NCI-H510A (cell line): ENCODE results near the gene APBB2.
"Not testable (repeated sequence)": the region's sequence is repeated elsewhere in the genome, so short reads cannot be mapped to it uniquely, and the experiment has no call there.

ENCODE experiments used
- DNase-seq: peaks from one replicate; lab custom pipeline; 2025; lab: John Stamatoyannopoulos, UW

APBB2 gene

DNA sequence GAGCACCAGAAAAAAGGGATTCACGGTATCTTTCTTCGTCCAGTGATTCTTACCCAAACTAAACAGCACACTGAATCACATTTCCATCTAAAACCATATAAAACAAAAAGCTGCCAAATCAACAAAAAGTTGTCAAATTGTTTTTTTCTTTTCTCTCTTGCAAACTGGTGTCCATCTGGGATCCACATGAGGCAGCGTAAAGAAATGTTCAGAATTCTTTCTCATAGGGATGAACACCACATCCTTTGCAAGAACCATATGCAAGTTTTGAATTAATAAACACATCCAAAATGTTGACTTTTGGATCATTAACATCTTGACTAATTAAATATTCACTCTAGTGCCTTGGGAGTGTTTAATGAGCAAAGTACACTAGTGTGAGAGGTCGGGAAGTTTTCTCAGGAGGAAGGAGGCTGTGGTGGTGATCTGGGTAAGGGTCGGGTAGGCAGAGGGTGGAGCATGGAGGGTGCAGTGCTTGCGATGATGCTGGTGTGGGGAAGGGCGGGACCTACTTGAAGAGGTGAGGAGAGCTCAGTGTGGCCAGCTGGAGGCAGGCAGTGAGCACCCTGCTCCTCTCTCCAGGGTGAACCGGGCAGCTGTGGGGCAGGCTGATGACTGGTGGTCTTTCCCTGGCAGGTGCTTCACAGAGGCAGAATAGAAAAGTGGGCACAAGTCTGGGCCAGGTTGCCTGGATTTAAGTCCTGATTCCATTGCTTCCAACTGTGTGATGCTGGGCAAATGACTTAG is 391.7 kb downstream of the APBB2 start:
- DNase-seq = no peak

DNA sequence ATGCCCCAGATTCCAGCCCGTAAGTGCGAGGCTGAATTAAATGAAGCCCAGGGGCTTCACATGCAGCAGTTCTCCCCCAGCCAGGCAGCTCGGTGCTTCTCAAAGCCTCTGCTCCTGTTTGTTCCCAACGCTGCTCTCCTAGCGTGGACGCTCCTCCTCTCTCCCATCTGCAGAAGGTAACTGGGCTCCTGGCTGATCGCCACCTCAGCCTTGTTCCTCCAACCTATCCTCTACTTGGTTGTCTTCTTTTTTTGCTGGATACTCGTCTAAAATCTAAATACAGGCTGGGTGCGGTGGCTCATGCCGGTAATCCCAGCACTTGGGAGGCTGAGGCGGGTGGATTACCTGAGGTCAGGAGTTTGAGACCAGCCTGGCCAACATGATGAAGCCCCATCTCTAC is 394.2 kb downstream of the APBB2 start:
- DNase-seq = no peak

DNA sequence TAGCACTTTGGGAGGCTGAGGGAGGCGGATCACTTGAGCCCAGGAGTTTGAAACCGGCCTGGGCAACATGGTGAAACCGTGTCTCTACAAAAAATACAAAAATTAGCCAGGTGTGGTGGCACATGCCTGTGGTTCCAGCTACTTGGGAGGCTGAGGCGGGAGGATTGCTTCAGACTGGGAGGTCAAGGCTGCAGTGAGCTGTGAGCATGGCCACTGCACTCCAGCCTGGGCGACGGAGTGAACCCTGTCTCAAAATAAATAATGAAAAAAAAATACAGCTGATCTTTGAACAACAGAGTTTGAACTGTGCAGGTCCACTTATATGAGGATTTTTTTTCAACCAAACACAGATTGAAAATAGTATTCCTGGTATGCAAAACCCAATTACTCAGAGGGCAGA is 397.2 kb downstream of the APBB2 start:
- DNase-seq = not testable (repeated sequence)

DNA sequence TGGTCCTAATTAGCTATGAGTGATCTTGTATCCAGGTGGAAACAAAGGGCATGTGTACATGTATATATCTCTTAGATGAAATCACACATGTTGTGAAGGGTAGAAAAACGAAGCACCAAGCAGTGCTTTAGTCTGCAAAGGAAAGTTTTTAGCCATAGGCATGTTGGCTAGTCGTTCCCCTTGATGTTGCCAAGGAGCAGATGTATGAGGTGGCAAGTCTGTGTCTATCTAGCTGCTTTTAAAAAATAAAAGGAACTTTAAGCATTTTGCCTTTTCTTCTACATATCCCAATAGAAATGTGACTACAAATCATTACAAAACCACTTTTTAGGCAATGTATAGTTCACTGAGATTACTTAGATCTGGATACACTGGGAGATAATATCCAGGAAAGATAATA is 401.5 kb downstream of the APBB2 start:
- DNase-seq = no peak

DNA sequence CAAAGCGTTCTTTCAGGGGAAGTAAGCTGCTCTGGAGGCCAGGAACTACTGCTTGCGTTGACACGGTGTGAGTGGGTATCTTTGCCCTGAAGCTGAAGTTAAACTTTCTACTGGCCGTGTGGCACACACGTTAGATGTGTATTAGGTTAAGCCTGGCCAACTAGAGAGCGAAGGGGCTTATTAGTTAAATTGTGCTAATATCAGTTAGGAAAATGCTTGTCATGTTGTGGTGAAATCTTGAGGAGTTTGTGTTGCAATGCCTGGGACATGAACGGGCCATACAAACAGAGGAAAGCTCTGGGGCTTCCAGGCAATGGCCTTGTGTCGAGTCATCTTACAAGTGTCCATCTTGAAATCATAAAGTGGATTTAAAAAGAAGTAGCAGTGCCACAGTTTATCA is 402.0 kb downstream of the APBB2 start:
- no peak for DNase-seq

DNA sequence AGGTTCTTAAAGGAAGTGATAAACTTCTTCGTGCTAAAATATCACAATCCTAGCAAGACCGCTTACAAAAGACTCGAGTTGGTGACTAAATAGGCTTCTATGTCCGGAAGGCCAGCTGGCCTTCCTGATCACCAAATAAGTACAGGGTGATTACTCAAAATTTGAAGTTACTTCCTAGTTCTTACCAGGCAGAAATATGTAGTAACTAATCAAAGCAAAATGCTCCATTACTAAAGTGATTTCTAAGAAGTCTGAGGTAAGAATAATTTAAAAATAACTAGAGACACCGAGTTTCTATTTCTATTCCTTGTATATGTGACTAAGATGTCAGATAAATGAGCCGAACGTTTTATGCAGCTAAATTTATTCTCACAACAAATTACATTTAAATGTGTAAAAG is 402.4 kb downstream of the APBB2 start:
- no peak for DNase-seq

DNA sequence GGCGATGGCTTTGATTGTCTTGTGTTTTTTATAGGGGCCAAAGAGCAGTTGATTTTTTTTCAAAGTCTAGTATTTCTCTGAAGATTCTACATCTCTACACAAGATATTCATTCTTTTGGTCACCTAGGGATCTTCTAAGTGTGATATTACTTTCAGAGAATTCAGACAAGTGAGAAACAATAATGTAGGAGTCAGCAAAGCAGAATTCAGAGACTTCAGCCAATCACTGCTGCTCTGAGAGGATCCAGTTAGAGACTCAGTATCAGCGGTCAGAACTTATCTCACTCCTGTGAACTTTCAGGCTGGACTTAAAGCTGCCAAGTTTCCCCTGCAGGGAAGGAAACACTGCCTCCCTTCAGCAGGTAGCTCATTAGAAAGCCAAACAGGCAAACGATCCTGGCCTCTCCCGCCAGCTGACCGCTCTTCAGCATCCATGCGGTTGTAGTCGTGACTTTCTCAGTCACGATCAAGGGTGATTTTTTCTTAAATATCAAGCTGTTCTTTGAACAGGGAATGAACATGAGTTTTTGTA is 405.4 kb downstream of the APBB2 start:
- no peak for DNase-seq

DNA sequence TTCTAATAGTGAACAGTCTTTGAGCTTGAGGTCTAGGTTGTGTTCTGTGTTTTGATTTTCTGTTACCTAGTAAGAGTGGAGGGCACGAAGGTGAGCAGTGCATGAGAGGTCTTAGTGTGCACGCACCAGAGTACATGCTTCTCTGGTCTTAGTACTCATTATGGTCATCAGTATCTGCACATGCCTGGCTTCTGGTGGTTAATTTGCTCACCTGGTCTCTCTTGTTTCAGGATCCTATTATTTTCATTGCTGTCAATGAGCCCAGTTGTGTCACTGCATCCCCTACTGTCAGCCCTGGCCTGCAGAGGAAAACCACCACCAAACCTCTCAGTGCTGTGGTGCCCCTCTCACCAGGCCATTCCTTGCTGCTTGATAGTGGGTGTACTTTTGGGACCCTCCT is 409.7 kb downstream of the APBB2 start:
- DNase-seq = no peak

DNA sequence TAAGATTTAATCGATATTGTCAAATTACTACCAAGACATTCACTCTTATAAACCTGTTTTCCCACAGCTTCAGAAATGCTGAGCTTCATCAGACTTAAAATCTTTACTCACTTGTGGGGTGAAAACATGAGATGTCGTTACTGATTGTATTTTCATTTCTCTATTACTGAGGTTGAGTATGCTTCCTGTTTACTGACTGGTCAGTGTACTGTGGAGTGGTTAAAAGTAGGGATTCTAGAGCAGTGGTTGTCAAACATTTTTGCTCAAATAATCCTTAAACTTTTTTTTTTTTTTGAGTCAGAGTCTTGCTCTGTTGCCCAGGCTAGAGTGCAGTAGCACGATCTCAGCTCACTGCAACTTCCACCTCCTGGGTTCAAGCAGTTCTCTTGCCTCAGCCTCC is 414.3 kb downstream of the APBB2 start:
- no peak for DNase-seq

DNA sequence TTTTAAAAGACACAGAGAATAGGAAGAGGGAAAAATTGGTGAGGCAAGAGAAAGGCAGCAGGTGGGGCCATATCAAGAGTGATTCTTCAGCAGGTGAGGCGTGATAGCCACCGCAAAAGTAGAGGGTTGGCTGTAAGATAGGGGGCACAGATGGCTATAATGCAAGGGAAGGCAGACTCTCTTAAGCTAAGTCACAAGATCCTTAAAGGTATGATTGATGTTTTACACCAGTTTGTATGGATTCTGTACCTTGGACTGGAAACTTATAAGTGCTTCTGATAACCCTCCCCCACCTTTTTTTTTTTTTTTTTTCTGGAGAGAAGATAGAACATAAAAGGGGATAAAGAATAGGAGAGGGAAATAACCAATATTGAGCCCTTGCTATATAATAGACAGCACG is 424.6 kb downstream of the APBB2 start:
- DNase-seq = no peak

DNA sequence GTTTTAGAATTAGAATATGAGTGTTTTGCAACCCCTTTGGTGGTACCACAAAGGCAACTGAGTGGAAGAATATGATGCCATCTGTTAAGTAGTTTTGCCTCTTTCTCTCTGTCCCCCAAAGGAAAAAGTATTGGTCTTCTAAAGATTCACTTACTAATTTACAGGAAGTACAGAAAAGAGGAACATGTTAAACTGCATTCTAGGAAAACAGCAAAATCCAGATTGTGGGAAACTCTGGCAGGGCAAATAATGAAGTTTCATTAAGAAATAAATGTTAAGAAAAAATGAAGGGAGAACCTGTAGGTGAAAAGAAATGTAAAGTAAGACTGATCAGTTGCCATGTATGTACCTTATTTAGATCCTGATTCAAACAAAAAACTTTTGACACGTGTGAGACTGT is 425.3 kb downstream of the APBB2 start:
- DNase-seq = no peak

DNA sequence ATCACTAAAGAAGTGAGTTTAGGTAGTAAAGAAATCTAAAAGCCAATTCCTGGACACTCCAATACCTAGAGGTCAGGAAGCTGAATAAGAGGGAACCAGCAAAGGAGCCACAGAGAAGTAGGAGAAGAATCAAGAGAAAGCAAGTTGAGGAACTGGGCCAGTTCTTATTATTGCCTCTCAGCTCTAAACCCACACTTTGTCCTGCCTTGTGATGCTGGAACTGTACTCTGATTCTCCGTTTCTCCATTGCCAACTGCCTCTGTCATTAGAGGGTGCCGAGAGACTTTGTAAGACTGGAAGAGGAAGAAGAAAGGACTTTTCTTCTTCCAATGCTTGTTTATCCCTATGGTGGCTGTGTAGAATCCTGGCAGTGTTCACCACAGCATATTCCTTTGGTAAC is 426.0 kb downstream of the APBB2 start:
- DNase-seq = no peak

DNA sequence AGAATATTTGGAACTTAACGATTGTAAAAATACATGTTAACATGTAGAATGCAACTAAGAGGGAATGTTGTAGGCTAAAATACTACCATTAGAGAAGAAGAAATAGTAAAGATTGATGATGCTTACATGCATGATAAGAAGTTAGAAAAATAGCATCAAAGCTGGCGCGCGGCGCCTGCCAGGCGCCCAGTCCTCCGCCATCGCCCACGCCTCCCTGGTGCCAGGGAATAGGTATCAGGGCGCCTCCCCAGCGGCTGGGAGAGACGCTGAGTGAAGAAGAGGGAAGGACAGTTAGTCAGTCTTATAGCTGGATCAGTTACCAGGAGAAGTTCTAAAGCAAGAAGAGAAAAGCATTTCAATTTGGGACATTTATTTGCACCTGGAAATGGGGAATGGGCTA is 428.6 kb downstream of the APBB2 start:
- DNase-seq = no peak

DNA sequence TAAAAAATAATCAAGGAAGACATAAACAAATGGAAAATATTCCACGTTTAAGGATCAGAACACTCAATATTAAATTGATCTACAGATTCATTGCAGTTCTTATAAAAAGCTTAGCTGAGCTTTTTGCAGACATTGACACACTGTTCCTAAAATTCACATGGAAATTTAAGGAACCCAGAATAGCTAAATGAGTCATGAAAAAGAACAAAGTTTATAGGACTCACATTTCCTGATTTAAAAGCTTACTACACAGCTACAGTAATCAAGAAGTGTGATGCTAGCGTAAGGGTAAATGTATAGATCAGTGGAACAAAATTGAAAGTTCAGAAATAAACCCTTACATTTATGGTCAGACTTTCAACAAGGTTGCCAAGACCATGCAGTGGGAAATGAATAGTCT is 431.5 kb downstream of the APBB2 start:
- no peak for DNase-seq

DNA sequence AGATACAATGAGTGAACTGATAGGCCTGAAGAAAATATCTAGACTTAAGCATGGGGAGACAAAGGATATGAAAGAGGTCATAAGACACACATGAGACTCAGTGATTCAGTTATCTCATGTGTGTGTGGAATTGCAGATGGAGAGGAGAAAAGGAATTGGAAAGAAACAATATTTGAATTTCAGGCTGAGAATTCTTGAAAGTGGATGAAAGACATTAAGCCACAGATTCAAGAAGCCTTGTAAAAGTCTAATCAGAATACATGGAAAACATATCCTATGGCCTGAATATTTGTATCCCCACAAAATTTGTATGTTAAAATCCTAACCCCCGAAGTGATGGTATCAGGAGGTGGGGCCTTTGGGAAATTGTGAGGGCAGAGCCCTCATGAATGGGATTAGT is 436.3 kb downstream of the APBB2 start:
- DNase-seq = no peak

DNA sequence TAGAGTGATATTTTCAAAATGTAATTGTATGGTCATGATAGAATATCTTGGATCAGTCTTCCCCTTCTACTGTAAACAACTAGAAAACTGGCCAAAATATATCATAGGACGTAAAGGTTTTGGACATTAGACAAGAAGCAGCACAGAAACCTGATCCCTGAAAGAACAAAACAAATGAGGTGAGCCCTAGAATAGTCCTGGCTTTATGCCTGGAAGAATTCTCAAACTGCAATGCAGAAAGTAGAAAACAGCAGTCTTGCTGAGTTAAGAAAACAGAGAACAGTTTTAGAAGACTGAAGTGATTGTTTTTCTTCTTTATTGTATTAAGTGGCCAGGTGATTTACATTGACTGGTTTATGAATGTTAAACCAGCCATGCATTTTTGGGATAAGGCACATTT is 445.1 kb downstream of the APBB2 start:
- no peak for DNase-seq

DNA sequence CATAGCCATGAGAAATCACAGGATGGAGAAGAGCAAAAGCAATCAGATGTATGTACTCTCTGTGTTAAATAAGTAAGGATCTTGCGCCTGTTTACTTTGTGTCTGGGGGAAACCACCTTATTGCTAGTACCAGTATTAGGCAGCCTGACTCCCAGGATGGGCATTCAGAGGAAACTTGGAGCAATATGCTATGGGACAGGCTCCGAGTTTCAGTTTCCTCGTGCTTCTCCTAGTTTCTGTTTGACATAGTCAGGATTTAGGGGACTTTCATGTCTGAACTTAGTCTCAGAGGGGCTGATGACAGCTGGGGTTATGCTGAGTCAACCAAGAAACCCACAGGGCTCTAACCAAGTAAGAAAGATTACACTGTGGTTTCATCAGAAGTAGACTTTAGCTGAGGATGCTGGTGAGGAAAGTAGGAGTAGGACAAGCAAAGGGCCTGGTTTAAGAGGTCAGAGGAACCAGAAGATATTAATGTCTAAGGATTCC is 451.1 kb downstream of the APBB2 start:
- DNase-seq = no peak
